Subcutaneous abdominal adipose tissue (tissue), 5 donors: Measurements from ENCODE around the gene HAGHL.
A peak's percentile ranks its signal among the peaks of the same experiment; 100 is the strongest.

Experiments
- H3K27ac ChIP-seq: one replicate; pipeline ENCODE4 v1.7.0; 2013; ENCODE audit warnings: low read depth, mild to moderate bottlenecking, inconsistent platforms, low read length, moderate library complexity
- H3K27me3 ChIP-seq, 5 donors: one replicate each; pipeline ENCODE4 v1.7.0; 2013; ENCODE audit warnings: low read length in 5 of 5, inconsistent platforms in 1 of 5; ENCODE audit not compliant: control insufficient read depth in 5 of 5, insufficient read depth in 4 of 5
- H3K36me3 ChIP-seq, 5 donors: one replicate each; pipeline ENCODE4 v1.7.0; 2013; ENCODE audit warnings: low read length in 5 of 5; ENCODE audit not compliant: control insufficient read depth in 5 of 5, insufficient read depth in 5 of 5
- H3K4me1 ChIP-seq, 5 donors: one replicate each; pipeline ENCODE4 v1.7.0; 2013; ENCODE audit warnings: low read length in 5 of 5, mild to moderate bottlenecking in 3 of 5, moderate library complexity in 1 of 5; ENCODE audit not compliant: control insufficient read depth in 5 of 5, insufficient read depth in 5 of 5
- H3K4me3 ChIP-seq, 5 donors: one replicate each; pipeline ENCODE4 v1.7.0; 2013; ENCODE audit warnings: low read length in 5 of 5, low read depth in 1 of 5
- H3K9ac ChIP-seq, 5 donors: one replicate each; pipeline ENCODE4 v1.7.0; 2013; ENCODE audit warnings: low read length in 5 of 5, mild to moderate bottlenecking in 4 of 5, moderate library complexity in 3 of 5
- H3K9me3 ChIP-seq, 5 donors: one replicate each; pipeline ENCODE4 v1.7.0; 2013; ENCODE audit warnings: low read length in 5 of 5; ENCODE audit not compliant: control insufficient read depth in 5 of 5
- donor health status: healthy.
- donor health status: healthy.
- donor health status: healthy.
- donor health status: healthy.
- donor health status: healthy.

The HAGHL gene

GRCh38 chr16:726188-726437 is 793 bp upstream of the HAGHL start:
- H3K4me3 ChIP-seq, result peak overlapping the region in 1 of 5 donors; percentile 60
- no peak overlapping the region for H3K9ac ChIP-seq
- H3K27ac ChIP-seq, result no peak overlapping the region
- peaks cover 0 to 13% (median 2%) of the 10 kb centered on the region in 5 donors for H3K36me3 ChIP-seq
- peaks cover 0 to 33% (median 27%) of the 10 kb centered on the region in 5 donors for H3K4me1 ChIP-seq
- H3K9me3 ChIP-seq, result no peaks in the 10 kb centered on the region
- H3K27me3 ChIP-seq, result peaks cover 20 to 31% (median 27%) of the 10 kb centered on the region in 5 donors

GRCh38 chr16:727291-727977 is 528 bp downstream of the HAGHL start:
- Histone ChIP-seq H3K4me3 (peak overlapping the region in 4 of 5 donors; percentile 17 to 60 (median 54)), H3K27ac (no peak overlapping the region), H3K9ac (peak overlapping the region in 1 of 5 donors; percentile 42), H3K27me3 (peaks cover 20 to 31% (median 27%) of the 10 kb centered on the region in 5 donors), H3K36me3 (peaks cover 0 to 26% (median 8%) of the 10 kb centered on the region in 5 donors), H3K4me1 (peaks cover 0 to 22% (median 19%) of the 10 kb centered on the region in 5 donors), H3K9me3 (no peaks in the 10 kb centered on the region)

- no peak overlapping the region for H3K9ac ChIP-seq
Observed at GRCh38 chr16:728131-728889, 1.4 kb downstream of the HAGHL start.

GRCh38 chr16:728890-729744 is 2.2 kb downstream of the HAGHL start:
- no peak overlapping the region for H3K4me3 ChIP-seq
- H3K4me1 ChIP-seq, result peaks cover 0 to 22% (median 19%) of the 10 kb centered on the region in 5 donors
- H3K27me3 ChIP-seq, result peaks cover 20 to 31% (median 27%) of the 10 kb centered on the region in 5 donors
- H3K9me3 ChIP-seq, result no peaks in the 10 kb centered on the region
- H3K27ac ChIP-seq, result no peak overlapping the region
- peaks cover 0 to 43% (median 24%) of the 10 kb centered on the region in 5 donors for H3K36me3 ChIP-seq
- no peak overlapping the region for H3K9ac ChIP-seq

More at GRCh38 chr16:728131-728889, 1.4 kb downstream of the HAGHL start:
- H3K4me1 ChIP-seq, result peaks cover 0 to 22% (median 19%) of the 10 kb centered on the region in 5 donors
- peaks cover 20 to 31% (median 27%) of the 10 kb centered on the region in 5 donors for H3K27me3 ChIP-seq
- peaks cover 0 to 35% (median 16%) of the 10 kb centered on the region in 5 donors for H3K36me3 ChIP-seq
- H3K27ac ChIP-seq, result no peak overlapping the region
- H3K9me3 ChIP-seq, result no peaks in the 10 kb centered on the region
- H3K4me3 ChIP-seq, result peak overlapping the region in 4 of 5 donors; percentile 11 to 60 (median 47)

- peaks cover 19 to 27% (median 25%) of the 10 kb centered on the region in 5 donors for H3K27me3 ChIP-seq
- H3K9me3 ChIP-seq, result no peaks in the 10 kb centered on the region
- peaks cover 0 to 52% (median 33%) of the 10 kb centered on the region in 5 donors for H3K36me3 ChIP-seq
- H3K4me3 ChIP-seq, result no peak overlapping the region
- H3K4me1 ChIP-seq, result peaks cover 0 to 22% (median 19%) of the 10 kb centered on the region in 5 donors
- no peak overlapping the region for H3K27ac ChIP-seq
- no peak overlapping the region for H3K9ac ChIP-seq
Observed at GRCh38 chr16:729768-730665, 3.1 kb downstream of the HAGHL start.

- Histone ChIP-seq H3K9me3 (no peaks in the 10 kb centered on the region), H3K36me3 (peaks cover 0 to 61% (median 41%) of the 10 kb centered on the region in 5 donors), H3K27ac (no peak overlapping the region), H3K4me3 (no peak overlapping the region), H3K27me3 (peaks cover 11 to 18% (median 18%) of the 10 kb centered on the region in 5 donors), H3K4me1 (peaks cover 0 to 21% (median 19%) of the 10 kb centered on the region in 5 donors), H3K9ac (no peak overlapping the region)
Observed at GRCh38 chr16:730666-731509, 4.0 kb downstream of the HAGHL start.

GRCh38 chr16:732332-732731 is 5.4 kb downstream of the HAGHL start:
- Histone ChIP-seq H3K4me1 (peaks cover 0 to 12% (median 9%) of the 10 kb centered on the region in 5 donors), H3K36me3 (peaks cover 0 to 75% (median 55%) of the 10 kb centered on the region in 5 donors), H3K9ac (no peak overlapping the region), H3K4me3 (no peak overlapping the region), H3K27ac (no peak overlapping the region), H3K27me3 (peaks cover 3 to 8% (median 8%) of the 10 kb centered on the region in 5 donors), H3K9me3 (no peaks in the 10 kb centered on the region)

GRCh38 chr16:732936-733335 is 6.0 kb downstream of the HAGHL start:
- no peak overlapping the region for H3K9ac ChIP-seq
- peaks cover 3 to 5% (median 3%) of the 10 kb centered on the region in 5 donors for H3K27me3 ChIP-seq
- H3K27ac ChIP-seq, result no peak overlapping the region
- no peaks in the 10 kb centered on the region for H3K9me3 ChIP-seq
- peaks cover 0 to 81% (median 60%) of the 10 kb centered on the region in 5 donors for H3K36me3 ChIP-seq
- peaks cover 0 to 6% (median 4%) of the 10 kb centered on the region in 5 donors for H3K4me1 ChIP-seq
- H3K4me3 ChIP-seq, result no peak overlapping the region
